Activated CD8-positive, alpha-beta memory T cell treated with anti-CD3 and anti-CD28 coated beads, Interleukin-2, amount 50 U/mL, for 24 hours (primary cell): ENCODE results near the gene HRH2.
"Not testable (repeated sequence)": the region's sequence is repeated elsewhere in the genome, so short reads cannot be mapped to it uniquely, and the experiment has no call there.

Experiments used
- DNase-seq: peaks from one replicate; pipeline ENCODE4 v3.0.0-alpha.2; 2020; ENCODE audit errors: extremely low read depth

Gene HRH2

GRCh38 chr5:175738602-175739133 lies 80.8 kb downstream of the HRH2 start:
- DNase-seq: no peak

- no peak for DNase-seq
Observed at GRCh38 chr5:175740014-175740413, 82.1 kb downstream of the HRH2 start.

- DNase-seq: no peak
Observed at GRCh38 chr5:175741556-175741955, 83.7 kb downstream of the HRH2 start.

GRCh38 chr5:175742290-175742994 lies 84.6 kb downstream of the HRH2 start:
- no peak for DNase-seq

- DNase-seq: no peak
Observed at GRCh38 chr5:175743676-175744210, 85.9 kb downstream of the HRH2 start.

GRCh38 chr5:175745210-175745609 lies 87.3 kb downstream of the HRH2 start:
- no peak for DNase-seq

- no peak for DNase-seq
Observed at GRCh38 chr5:175746851-175747250, 89.0 kb downstream of the HRH2 start.

GRCh38 chr5:175747539-175748060 lies 89.7 kb downstream of the HRH2 start:
- DNase-seq: no peak

GRCh38 chr5:175748650-175749049 lies 90.8 kb downstream of the HRH2 start:
- no peak for DNase-seq

- DNase-seq: no peak
Observed at GRCh38 chr5:175749591-175749990, 91.7 kb downstream of the HRH2 start.

- no peak for DNase-seq
Observed at GRCh38 chr5:175750511-175750931, 92.7 kb downstream of the HRH2 start.

GRCh38 chr5:175751369-175751768 lies 93.5 kb downstream of the HRH2 start:
- no peak for DNase-seq

- no peak for DNase-seq
Observed at GRCh38 chr5:175752826-175753535, 95.1 kb downstream of the HRH2 start.

GRCh38 chr5:175753536-175754402 lies 95.9 kb downstream of the HRH2 start:
- DNase-seq: no peak

GRCh38 chr5:175759991-175760390 lies 102.1 kb downstream of the HRH2 start:
- not testable (repeated sequence) for DNase-seq
